Measurements from ENCODE around the gene MOV10.

The MOV10 gene

GRCh38 chr1:112686417-112686816 is 12.0 kb downstream of the MOV10 start:
- H3K4me3 ChIP-seq (ENCODE audit: low read depth, low read length), result no peak overlapping the region
- no peak for TF ChIP-seq CTCF (IDR thresholded peaks at IDR 0.05; ENCODE audit: borderline replicate concordance, insufficient read depth, low read depth, low read length)

GRCh38 chr1:112686835-112687234 is 12.4 kb downstream of the MOV10 start:
- H3K4me3 ChIP-seq (ENCODE audit: low read depth, low read length), result no peak overlapping the region
- TF ChIP-seq CTCF (IDR thresholded peaks at IDR 0.05; ENCODE audit: borderline replicate concordance, insufficient read depth, low read depth, low read length), result no peak

GRCh38 chr1:112687361-112687760 is 12.9 kb downstream of the MOV10 start:
- H3K4me3 ChIP-seq (ENCODE audit: low read depth, low read length), result no peak overlapping the region
- TF ChIP-seq CTCF (IDR thresholded peaks at IDR 0.05; ENCODE audit: borderline replicate concordance, insufficient read depth, low read depth, low read length), result no peak

- TF ChIP-seq CTCF (IDR thresholded peaks at IDR 0.05; ENCODE audit: borderline replicate concordance, insufficient read depth, low read depth, low read length), result no peak
- H3K4me3 ChIP-seq (ENCODE audit: low read depth, low read length), result no peak overlapping the region
Observed at GRCh38 chr1:112687785-112688496, 13.5 kb downstream of the MOV10 start.

- TF ChIP-seq CTCF (IDR thresholded peaks at IDR 0.05; ENCODE audit: borderline replicate concordance, insufficient read depth, low read depth, low read length), result no peak
- no peak overlapping the region for H3K4me3 ChIP-seq (ENCODE audit: low read depth, low read length)
Observed at GRCh38 chr1:112688781-112689193, 14.3 kb downstream of the MOV10 start.

- H3K4me3 ChIP-seq (ENCODE audit: low read depth, low read length), result no peak overlapping the region
- TF ChIP-seq CTCF (IDR thresholded peaks at IDR 0.05; ENCODE audit: borderline replicate concordance, insufficient read depth, low read depth, low read length), result no peak
Observed at GRCh38 chr1:112689196-112689841, 14.9 kb downstream of the MOV10 start.

GRCh38 chr1:112689842-112690237 is 15.4 kb downstream of the MOV10 start:
- TF ChIP-seq CTCF (IDR thresholded peaks at IDR 0.05; ENCODE audit: borderline replicate concordance, insufficient read depth, low read depth, low read length), result no peak
- no peak overlapping the region for H3K4me3 ChIP-seq (ENCODE audit: low read depth, low read length)

All from GM12875 (cell line).